GM12878 (cell line): ENCODE measurements around the gene STYXL1. TPM values are rescaled to one million over a fixed set of nuclear protein-coding genes. Genes with fewer than 3 reads are reported as not detected.
A peak's percentile ranks its signal among the peaks of the same experiment; 100 is the strongest.

Experiments
- ATAC-seq: fragments of 200-7000 bp; cut with Tn5 transposase; 3 replicates; pipeline ENCODE4 v1.9.1; 2020; ENCODE audit warnings: mild to moderate bottlenecking, moderate library complexity
- BruUV-seq: library from RNA; stranded (reverse); fragments of 400-500 nt; replicated peaks from 2 replicates; lab custom pipeline; 2021; lab: Mats Ljungman, UMichigan
- CTCF ChIA-PET: fragments of 300-600 bp; sonication (Branson Sonifier 250); formaldehyde crosslinking; extraction: SDS; loops from one replicate; lab custom pipeline; 2021; ENCODE audit warnings: inconsistent platforms; lab: Yijun Ruan, JAX
- POLR2A ChIA-PET: fragments of 350-600 bp; formaldehyde crosslinking; extraction: SDS; loops from one replicate; lab custom pipeline; 2021; ENCODE audit warnings: inconsistent platforms; lab: Charles Lee
- RAD21 ChIA-PET: fragments of 300-600 bp; sonication (Branson Sonifier 250); formaldehyde crosslinking; loops from one replicate; lab custom pipeline; 2023; ENCODE audit warnings: antibody characterized with exemption; ENCODE audit not compliant: unreplicated experiment; lab: Charles Lee
- SMC1A ChIA-PET: fragments of 300-600 bp; sonication (Branson Sonifier 250); formaldehyde crosslinking; loops from one replicate; lab custom pipeline; 2023; ENCODE audit not compliant: unreplicated experiment, uncharacterized antibody; lab: Charles Lee
- DNase-seq: peaks from one replicate; pipeline ENCODE4 v3.0.0-alpha.2; 2011; ENCODE audit warnings: low read depth, low spot score
- FAIRE-seq: peaks from 3 replicates; lab custom pipeline; 2011; peaks lifted over from hg19 to GRCh38; lab: Jason Lieb, UNC
- H2AFZ ChIP-seq: 2 replicates; pipeline ENCODE4 v1.6.0; 2011; ENCODE audit warnings: low read depth, low read length, control low read depth; ENCODE audit not compliant: control insufficient read depth
- H3K27ac ChIP-seq: 2 replicates; pipeline ENCODE4 v1.5.1; 2011; ENCODE audit warnings: control low read depth; ENCODE audit not compliant: control insufficient read depth, insufficient read depth
- H3K27me3 ChIP-seq, 2 experiments: replicated peaks in 1 of 2; 2 replicates each; pipeline versions ENCODE4 v1.6.0 to v1.6.1; 2011; ENCODE audit warnings: low read length in 1 of 2; ENCODE audit not compliant: control insufficient read depth in 2 of 2, insufficient read depth in 2 of 2
- H3K36me3 ChIP-seq, 2 experiments: 2 replicates each; pipeline ENCODE4 v1.5.1; 2011; ENCODE audit warnings: low read length in 1 of 2; ENCODE audit not compliant: control insufficient read depth in 2 of 2, insufficient read depth in 2 of 2
- H3K4me1 ChIP-seq: 2 replicates; pipeline ENCODE4 v1.6.1; 2011; ENCODE audit warnings: mild to moderate bottlenecking, low read length, moderate library complexity, mixed read lengths; ENCODE audit not compliant: control insufficient read depth, insufficient read depth
- H3K4me2 ChIP-seq: 2 replicates; pipeline ENCODE4 v1.6.0; 2011; ENCODE audit warnings: control low read depth; ENCODE audit not compliant: control insufficient read depth, insufficient read depth
- H3K4me3 ChIP-seq: fragments of 200-600 bp; sonication (generic); 2 replicates; pipeline ENCODE4 v1.5.1; 2016
- H3K79me2 ChIP-seq: 2 replicates; pipeline ENCODE4 v1.6.0; 2011; ENCODE audit warnings: low read length; ENCODE audit not compliant: control insufficient read depth, insufficient read depth
- H3K9ac ChIP-seq: 2 replicates; pipeline ENCODE4 v1.8.0; 2011; ENCODE audit warnings: low read length, control low read depth, mixed read lengths; ENCODE audit not compliant: control insufficient read depth, insufficient read depth
- H3K9me3 ChIP-seq: replicated peaks from 3 replicates; pipeline ENCODE4 v1.5.1; 2011; ENCODE audit warnings: mild to moderate bottlenecking, low read length; ENCODE audit not compliant: control insufficient read depth, insufficient read depth
- H4K20me1 ChIP-seq: 2 replicates; pipeline ENCODE4 v1.6.0; 2011; ENCODE audit not compliant: control insufficient read depth, insufficient read depth
- CBFB ChIP-seq: IDR thresholded peaks from 2 replicates; pipeline ENCODE4 v1.6.1; 2016; ENCODE audit warnings: antibody characterized with exemption, low read depth
- CREM ChIP-seq: IDR thresholded peaks from 2 replicates; pipeline ENCODE4 v1.6.1; 2014; ENCODE audit warnings: antibody characterized with exemption, low read depth
- CTCF ChIP-seq, 3 experiments: IDR thresholded peaks in 2 of 3; conservative IDR thresholded peaks in 1 of 3; 2 replicates each; pipeline ENCODE4 v1.5.1; 2011; ENCODE audit warnings: low read depth in 3 of 3, low read length in 3 of 3, mild to moderate bottlenecking in 3 of 3, control low read depth in 2 of 3, moderate library complexity in 2 of 3, inconsistent platforms in 1 of 3, mixed read lengths in 1 of 3; ENCODE audit not compliant: control insufficient read depth in 2 of 3, insufficient read depth in 1 of 3; ENCODE audit errors: extremely low read depth in 1 of 3
- GATAD2B ChIP-seq: fragments of 450-650 bp; conservative IDR thresholded peaks from 2 replicates; pipeline ENCODE4 v1.6.1; 2017; ENCODE audit warnings: low read depth, mild to moderate bottlenecking, moderate library complexity
- JUND ChIP-seq: IDR thresholded peaks from 2 replicates; pipeline ENCODE4 v1.6.1; 2012; ENCODE audit warnings: low read depth, mild to moderate bottlenecking, low read length, improper control_type of control experiment, moderate library complexity
- MEF2A ChIP-seq: IDR thresholded peaks from 2 replicates; pipeline ENCODE4 v1.6.1; 2011; ENCODE audit warnings: low read depth, mild to moderate bottlenecking, low read length, moderate library complexity; ENCODE audit not compliant: insufficient read depth
- MLLT1 ChIP-seq: fragments of 450-650 bp; IDR thresholded peaks from 2 replicates; pipeline ENCODE4 v1.6.1; 2016; ENCODE audit warnings: mild to moderate bottlenecking
- NBN ChIP-seq: fragments of 450-650 bp; IDR thresholded peaks from 2 replicates; pipeline ENCODE4 v1.6.1; 2016
- RAD51 ChIP-seq: fragments of 450-650 bp; IDR thresholded peaks from 2 replicates; pipeline ENCODE4 v1.6.1; 2016; ENCODE audit warnings: moderate library complexity, mild to moderate bottlenecking, inconsistent platforms
- ZNF592 ChIP-seq: fragments of 450-650 bp; IDR thresholded peaks from 2 replicates; pipeline ENCODE4 v1.6.1; 2017; ENCODE audit warnings: mild to moderate bottlenecking, moderate library complexity
- ZSCAN29 ChIP-seq: fragments of 450-650 bp; IDR thresholded peaks from 2 replicates; pipeline ENCODE4 v1.6.1; 2017; ENCODE audit warnings: mild to moderate bottlenecking, moderate library complexity
- WGBS: methylation state at CpG from one replicate; pipeline ENCODE4 v1.1.6; 2016; ENCODE audit warnings: low lambda C conversion rate; ENCODE audit not compliant: insufficient replicate concordance, insufficient coverage; ENCODE audit errors: missing lambda C conversion rate; 5-methylcytosine and 5-hydroxymethylcytosine counted together
- in situ Hi-C: fragments of 300-500 bp; cut with MboI; formaldehyde crosslinking; loops from 9 replicates; pipeline ENCODE4 v1.14.3; 2018; ENCODE audit warnings: mixed read lengths
- intact Hi-C: fragments of 100-400 bp; cut with micrococcal nuclease; formaldehyde crosslinking; loops from one replicate; pipeline ENCODE4 v1.14.2; 2022; ENCODE audit not compliant: unreplicated experiment
- polyA plus RNA-seq, 11 experiments: library from polyadenylated mRNA; depleted of rRNA in 4 of 11; unstranded in 6 of 11; stranded (reverse) in 5 of 11; fragments of >200 nt; fragmentation: Nextera tagmentation in 4 of 11; fragmentation: Illumina TruSeq in 1 of 11; extraction: Ambion mirVana in 4 of 11; extraction: Trizol in 1 of 11; gene quantifications; 1 replicate in 1 of 11; 2 replicates in 10 of 11; pipeline versions ENCODE4 v1.2.1 to v1.2.3, GENCODE V29; 2011 to 2016; ENCODE audit warnings: inconsistent platforms in 2 of 11, missing spikeins in 2 of 11, low read depth in 1 of 11
- total RNA-seq, 4 experiments: library from RNA; depleted of rRNA in 3 of 4; stranded (reverse); fragments of >200 nt in 3 of 4; fragmentation: Illumina TruSeq in 1 of 4; extraction: Trizol in 1 of 4; gene quantifications; 2 replicates each; pipeline versions ENCODE4 v1.2.1 to v1.2.3, GENCODE V29; 2013 to 2021

The STYXL1 gene
- total and polyA plus RNA-seq, 10 of the 15 experiments (the other 5 are each of a cell fraction or from before 2014, with no cell fraction given) = 18.4 to 65.9 (median 40.7) TPM

DNA sequence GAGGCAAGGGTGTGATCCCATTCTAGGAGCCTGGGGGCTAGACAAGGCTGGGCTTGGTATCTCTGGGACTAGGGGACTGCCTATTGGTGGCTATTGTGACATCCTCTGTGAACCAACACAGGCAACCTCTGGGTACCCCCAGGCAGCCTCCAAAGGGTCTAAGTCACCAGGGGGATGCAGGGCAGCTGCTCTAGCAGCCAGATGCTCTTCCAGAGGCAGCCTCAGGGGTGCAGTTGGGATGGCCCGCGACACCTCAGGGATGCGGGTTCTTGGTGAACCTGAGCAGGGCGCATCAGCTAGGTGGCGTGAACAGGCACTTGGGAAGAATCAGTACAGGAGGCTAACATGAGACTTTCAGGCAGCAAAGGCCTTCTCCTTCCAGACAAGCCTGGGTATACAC lies 51.8 kb downstream of the STYXL1 start (continued):
- no peak for TF ChIP-seq MLLT1
- TF ChIP-seq GATAD2B = no peak
- no peak for TF ChIP-seq JUND
- TF ChIP-seq CREM = no peak
- TF ChIP-seq MEF2A = no peak
- TF ChIP-seq NBN = no peak

- H4K20me1 ChIP-seq = no peaks in the 10 kb centered on the region
- no peaks in the 10 kb centered on the region for H3K36me3 ChIP-seq
- 77% methylated on average over 11 of the region's 11 CpGs for WGBS
- peaks cover 3% of the 10 kb centered on the region; the same call in 1 of the 2 replicates for H3K4me1 ChIP-seq
- intact Hi-C loops = no loop called here
- in situ Hi-C loops = no loop called here
- SMC1A ChIA-PET = interaction anchor here (0.5 kb wide), 1 partner anchor 234 kb away, joined by 3 read pairs; no protein-coding TSS in a partner anchor
- H3K4me2 ChIP-seq = peak overlapping the region; percentile 94
- ATAC-seq = no peak
- H3K79me2 ChIP-seq = no peaks in the 10 kb centered on the region
- no peak for DNase-seq
- CTCF ChIA-PET = interaction anchor here (3.4 kb wide), 1 partner anchor 25 kb away, joined by 15 read pairs; no protein-coding TSS in a partner anchor
- no TSS peak for BruUV-seq
- no peak for FAIRE-seq
- H3K9ac ChIP-seq = no peak overlapping the region
- H2AFZ ChIP-seq = peak overlapping the region; percentile 67
- no peak overlapping the region for H3K27ac ChIP-seq
- peak overlapping the region; percentile 51; the same call in 1 of the 2 replicates for H3K4me3 ChIP-seq
- no peaks in the 10 kb centered on the region for H3K9me3 ChIP-seq
- RAD21 ChIA-PET = no interaction called here
- no peaks in the 10 kb centered on the region for H3K27me3 ChIP-seq
- POLR2A ChIA-PET = interaction anchor here (0.7 to 1.2 kb wide), 3 partner anchors 14 to 29 kb away, joined by 3 to 4 read pairs (median 3); no protein-coding TSS in a partner anchor
- no peak for TF ChIP-seq RAD51
- no peak for TF ChIP-seq CBFB
- TF ChIP-seq ZSCAN29 = no peak
- no peak for TF ChIP-seq ZNF592
- no peak for TF ChIP-seq CTCF (IDR thresholded peaks at IDR 0.05 in 2 of 3, conservative IDR thresholded peaks at IDR 0.05 in 1 of 3; ENCODE audit: control insufficient read depth in 2 of 3, extremely low read depth in 1 of 3, insufficient read depth in 1 of 3, low read depth in 3 of 3, low read length in 3 of 3)
Measured at GRCh38 chr7:75995052-75995471, 52.7 kb downstream of the STYXL1 start.
